Measurements from ENCODE around the gene IL32.

- TF ChIP-seq CTCF (IDR thresholded peaks at IDR 0.05) (no peak), EZH2phosphoT487 (IDR thresholded peaks at IDR 0.05) (no peak)
Observed at GRCh38 chr16:3019594-3020246, 45.7 kb upstream of the IL32 start.

All from neural progenitor cell (in vitro differentiated cells).